Activated naive CD4-positive, alpha-beta T cell treated with anti-CD3 and anti-CD28 coated beads for 36 hours (primary cell): Measurements from ENCODE around the gene ADORA2B. TPM values are rescaled to one million over a fixed set of nuclear protein-coding genes. Genes with fewer than 3 reads are reported as not detected.

Source experiments
- CTCF ChIA-PET: fragments of 350-600 bp; sonication (Branson Sonifier 250); formaldehyde crosslinking; loops from one replicate; lab custom pipeline; 2021; ENCODE audit warnings: antibody characterized with exemption; lab: Charles Lee
- DNase-seq: peaks from one replicate; pipeline ENCODE4 v3.0.0-alpha.2; 2020
- H3K27ac Mint-ChIP-seq: one replicate; pipeline ENCODE4 v1.8.0; 2021; ENCODE audit warnings: mild to moderate bottlenecking, mixed read lengths
- H3K27me3 Mint-ChIP-seq: one replicate; pipeline ENCODE4 v1.8.0; 2021; ENCODE audit warnings: low read depth, mixed read lengths
- H3K36me3 Mint-ChIP-seq: one replicate; pipeline ENCODE4 v1.8.0; 2021; ENCODE audit warnings: low read depth, mixed read lengths
- H3K4me1 Mint-ChIP-seq: one replicate; pipeline ENCODE4 v1.8.0; 2021; ENCODE audit warnings: low read depth, mixed read lengths
- H3K4me3 Mint-ChIP-seq: one replicate; pipeline ENCODE4 v1.8.0; 2021; ENCODE audit warnings: mild to moderate bottlenecking, moderate library complexity, mixed read lengths
- H3K9me3 Mint-ChIP-seq: one replicate; pipeline ENCODE4 v1.8.0; 2021; ENCODE audit warnings: mixed read lengths
- intact Hi-C: fragments of 100-400 bp; cut with micrococcal nuclease; formaldehyde crosslinking; loops from one replicate; pipeline ENCODE4 v1.15.1; 2023
- total RNA-seq, 2 experiments: library from RNA; stranded (reverse); gene quantifications; one replicate each; pipeline ENCODE4 v1.2.3, GENCODE V29; 2021

Gene ADORA2B
- total RNA-seq, 2 experiments from 2014 or later: 0.12 TPM; not detected in 1

DNA sequence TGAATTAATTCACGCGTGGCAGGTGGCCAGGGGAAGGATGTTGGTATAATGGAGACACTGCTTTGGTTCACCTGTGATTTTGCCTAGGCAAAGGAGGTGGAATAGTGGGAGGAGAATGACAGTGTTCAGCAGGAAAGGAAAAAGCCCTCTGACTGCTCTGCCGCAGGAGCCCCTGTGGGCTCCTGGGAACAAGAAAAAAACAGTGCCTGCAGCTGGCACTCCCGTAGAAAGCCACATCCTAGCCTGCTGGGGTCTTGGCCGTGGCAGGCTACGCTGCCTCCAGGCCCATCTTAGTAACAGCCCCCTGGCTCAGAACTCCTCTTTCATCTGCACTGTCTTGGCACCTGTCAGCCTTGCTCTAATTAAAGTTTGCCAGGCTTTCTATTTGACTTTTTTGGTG lies 20.6 kb downstream of the ADORA2B start:
- H3K9me3 Mint-ChIP-seq: no peaks in the 10 kb centered on the region
- H3K36me3 Mint-ChIP-seq: no peaks in the 10 kb centered on the region
- H3K27ac Mint-ChIP-seq: no peak overlapping the region
- CTCF ChIA-PET: no interaction called here
- H3K4me3 Mint-ChIP-seq: no peak overlapping the region
- no peak for DNase-seq
- peaks cover 23% of the 10 kb centered on the region for H3K27me3 Mint-ChIP-seq
- intact Hi-C loops: no loop called here
- peaks cover 12% of the 10 kb centered on the region for H3K4me1 Mint-ChIP-seq

DNA sequence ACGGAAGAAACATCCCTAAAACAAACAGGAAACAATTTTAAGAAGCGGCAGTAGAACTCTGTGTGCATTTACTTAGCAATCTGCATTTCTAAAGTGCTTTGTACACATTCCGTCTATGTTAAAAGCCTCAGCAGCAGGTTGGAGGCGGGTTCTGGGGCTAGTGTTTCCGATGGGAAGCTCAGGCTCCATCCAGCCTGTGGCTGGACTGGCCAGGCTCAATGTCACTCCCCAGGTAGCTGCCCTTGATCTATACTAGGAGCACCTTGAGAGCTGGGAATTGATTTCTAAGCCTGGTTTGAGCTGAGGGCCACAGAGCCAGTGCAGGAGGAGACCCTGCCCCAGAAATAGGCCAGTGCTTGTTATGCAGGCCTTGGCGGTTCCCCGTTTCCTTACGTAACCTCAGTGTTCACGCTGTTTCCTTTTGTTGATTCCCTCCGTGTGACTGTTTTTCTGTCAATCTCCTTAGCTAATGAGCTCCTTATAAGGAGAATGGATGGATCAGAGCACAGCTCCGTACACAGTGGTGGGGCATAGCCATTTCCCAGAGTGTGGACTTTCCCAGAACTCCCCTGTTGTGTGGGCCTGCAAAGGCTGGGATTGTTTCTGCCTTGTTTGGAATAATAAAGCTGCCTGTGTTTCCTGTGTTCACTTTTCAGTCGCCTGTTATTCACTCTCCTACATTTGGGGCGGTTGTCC lies 21.4 kb downstream of the ADORA2B start:
- CTCF ChIA-PET: no interaction called here
- no peak for DNase-seq
- no peaks in the 10 kb centered on the region for H3K9me3 Mint-ChIP-seq
- intact Hi-C loops: no loop called here
- H3K27ac Mint-ChIP-seq: no peak overlapping the region
- H3K4me3 Mint-ChIP-seq: no peak overlapping the region
- H3K36me3 Mint-ChIP-seq: no peaks in the 10 kb centered on the region
- peaks cover 12% of the 10 kb centered on the region for H3K4me1 Mint-ChIP-seq
- peaks cover 21% of the 10 kb centered on the region for H3K27me3 Mint-ChIP-seq

DNA sequence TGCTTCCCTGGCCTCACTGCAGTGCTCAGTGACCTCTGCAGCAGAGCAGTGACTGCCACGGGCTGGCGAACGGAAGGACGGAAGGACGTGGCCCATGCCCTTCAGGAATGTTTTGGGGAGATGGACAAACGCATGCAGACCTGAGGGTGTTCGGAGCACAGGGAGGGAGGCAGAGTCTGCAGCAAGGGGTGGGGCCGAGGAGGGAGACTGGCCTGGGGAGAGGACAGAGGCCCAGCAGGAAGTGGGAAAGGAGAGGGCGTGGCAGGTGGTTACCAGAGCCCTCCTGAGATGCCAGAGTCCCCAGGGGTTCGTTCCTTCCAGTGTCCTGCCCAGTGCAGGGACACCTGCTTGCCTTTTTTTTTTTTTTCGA lies 21.9 kb downstream of the ADORA2B start:
- intact Hi-C loops: no loop called here
- DNase-seq: no peak
- no peak overlapping the region for H3K4me3 Mint-ChIP-seq
- H3K4me1 Mint-ChIP-seq: peaks cover 12% of the 10 kb centered on the region
- no peak overlapping the region for H3K27ac Mint-ChIP-seq
- no peaks in the 10 kb centered on the region for H3K9me3 Mint-ChIP-seq
- CTCF ChIA-PET: no interaction called here
- H3K36me3 Mint-ChIP-seq: no peaks in the 10 kb centered on the region
- H3K27me3 Mint-ChIP-seq: peaks cover 17% of the 10 kb centered on the region

DNA sequence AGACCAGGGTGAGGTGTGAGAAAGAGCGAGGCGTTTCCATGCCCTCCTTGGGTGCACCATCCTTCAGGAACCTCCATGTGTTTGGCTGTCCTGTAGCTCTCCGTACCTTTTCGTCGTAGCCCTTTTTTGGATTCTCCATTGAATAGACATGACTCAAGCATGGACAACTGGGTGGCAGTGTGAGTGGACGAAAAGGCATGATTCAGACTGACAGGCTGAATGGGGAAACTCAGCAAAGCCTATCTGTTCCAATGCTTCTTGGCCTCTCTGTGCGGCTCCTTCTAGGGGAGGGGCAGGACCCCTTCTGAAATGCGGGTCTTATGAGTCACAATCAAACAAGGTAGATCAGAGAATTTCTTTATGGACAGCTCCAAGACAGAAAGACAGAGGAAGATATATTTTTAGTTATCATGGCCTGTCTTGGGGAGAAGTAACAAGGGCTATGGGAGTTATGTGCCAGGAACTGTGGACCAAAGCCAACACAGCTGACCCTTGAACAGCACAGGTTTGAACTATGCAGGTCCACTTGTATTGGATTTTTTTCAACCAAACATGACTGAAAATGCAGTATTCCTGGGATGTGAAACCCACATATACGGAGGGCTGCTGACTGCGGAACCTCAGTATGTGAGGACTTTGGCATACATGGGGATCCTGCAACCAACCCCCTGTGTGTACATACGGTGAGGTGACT lies 22.9 kb downstream of the ADORA2B start:
- no peak overlapping the region for H3K4me3 Mint-ChIP-seq
- CTCF ChIA-PET: no interaction called here
- H3K27me3 Mint-ChIP-seq: peaks cover 17% of the 10 kb centered on the region
- no peak for DNase-seq
- H3K36me3 Mint-ChIP-seq: no peaks in the 10 kb centered on the region
- H3K9me3 Mint-ChIP-seq: no peaks in the 10 kb centered on the region
- no peak overlapping the region for H3K27ac Mint-ChIP-seq
- H3K4me1 Mint-ChIP-seq: peaks cover 12% of the 10 kb centered on the region
- intact Hi-C loops: no loop called here

DNA sequence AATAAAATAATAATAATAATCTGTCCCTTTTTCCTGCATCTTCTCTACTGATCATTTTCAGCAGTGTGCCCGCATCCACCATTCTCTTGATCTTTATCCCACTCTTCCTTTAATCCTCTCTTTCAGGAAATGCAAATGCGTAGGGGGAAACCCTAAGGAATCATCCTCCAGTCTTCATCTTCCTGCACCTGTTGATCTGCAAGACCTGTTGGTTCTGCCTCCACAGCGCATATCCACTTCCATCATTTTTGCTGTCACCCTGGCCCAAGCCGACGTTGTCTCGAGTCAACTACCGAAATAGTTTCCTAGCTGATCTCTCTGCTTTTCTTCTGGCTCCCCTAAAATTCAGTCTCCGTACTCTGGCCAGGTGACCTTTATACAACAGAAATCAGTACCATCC lies 24.5 kb downstream of the ADORA2B start:
- DNase-seq: no peak
- Mint-ChIP-seq H3K27me3 (peaks cover 13% of the 10 kb centered on the region), H3K9me3 (no peaks in the 10 kb centered on the region), H3K4me1 (peaks cover 12% of the 10 kb centered on the region), H3K36me3 (no peaks in the 10 kb centered on the region), H3K27ac (no peak overlapping the region), H3K4me3 (no peak overlapping the region)
- intact Hi-C loops: no loop called here
- CTCF ChIA-PET: no interaction called here

DNA sequence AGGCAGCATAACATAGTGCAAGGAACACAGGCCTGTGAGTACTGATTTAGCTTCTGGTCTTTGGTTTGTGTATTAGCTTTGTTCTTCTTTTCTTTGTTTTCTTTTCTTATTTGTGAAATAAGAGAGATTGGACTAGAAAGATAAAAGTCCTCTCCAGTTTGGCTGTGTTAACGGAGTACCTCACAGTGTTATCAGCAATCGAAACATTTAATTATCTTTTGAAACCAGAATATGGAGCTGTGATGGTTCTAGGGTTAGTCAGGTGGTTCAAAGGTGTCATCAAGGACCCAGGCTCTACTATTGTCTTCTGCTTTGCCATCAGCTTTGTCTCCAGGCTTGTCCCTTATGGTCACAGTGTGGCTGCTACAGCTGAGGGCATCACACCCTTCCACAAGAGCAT lies 25.6 kb downstream of the ADORA2B start:
- Mint-ChIP-seq H3K9me3 (no peaks in the 10 kb centered on the region), H3K27me3 (peaks cover 10% of the 10 kb centered on the region), H3K4me3 (no peak overlapping the region), H3K27ac (no peak overlapping the region), H3K36me3 (peaks cover 3% of the 10 kb centered on the region), H3K4me1 (peaks cover 12% of the 10 kb centered on the region)
- CTCF ChIA-PET: no interaction called here
- no peak for DNase-seq
- intact Hi-C loops: no loop called here

DNA sequence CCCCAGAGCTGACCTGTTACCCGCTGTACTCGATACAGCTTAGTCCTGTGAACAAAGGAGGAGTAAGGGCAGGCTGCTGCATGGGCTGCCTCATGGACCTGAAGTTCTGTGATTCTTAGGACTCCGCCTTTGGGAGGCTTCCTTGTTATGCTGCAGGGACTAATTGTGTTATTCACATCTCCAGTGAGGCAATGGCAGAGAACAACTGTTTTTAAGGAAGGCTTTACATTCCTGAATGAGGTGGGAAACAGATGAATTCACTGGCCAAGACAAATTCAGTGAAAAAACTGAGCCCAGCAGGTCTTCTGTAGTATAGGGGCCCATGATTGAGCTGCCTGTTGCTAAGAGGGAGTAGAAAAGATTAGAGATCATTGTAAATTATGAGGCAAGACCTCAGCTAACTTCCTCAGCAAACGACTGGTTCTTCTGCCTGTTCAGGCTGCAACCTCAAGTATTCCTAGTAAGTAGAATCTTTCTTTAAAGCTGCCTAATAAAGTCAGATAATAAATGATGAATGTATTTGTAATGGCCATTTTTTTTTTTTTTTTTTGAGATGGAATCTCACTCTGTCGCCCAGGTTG lies 26.3 kb downstream of the ADORA2B start:
- Mint-ChIP-seq H3K36me3 (peaks cover 3% of the 10 kb centered on the region), H3K27ac (no peak overlapping the region), H3K4me3 (no peak overlapping the region), H3K4me1 (peaks cover 9% of the 10 kb centered on the region), H3K9me3 (no peaks in the 10 kb centered on the region), H3K27me3 (peaks cover 8% of the 10 kb centered on the region)
- no peak for DNase-seq
- intact Hi-C loops: no loop called here
- CTCF ChIA-PET: interaction anchor here (0.6 kb wide), 1 partner anchor 108 kb away, joined by 3 read pairs; no protein-coding TSS in a partner anchor

DNA sequence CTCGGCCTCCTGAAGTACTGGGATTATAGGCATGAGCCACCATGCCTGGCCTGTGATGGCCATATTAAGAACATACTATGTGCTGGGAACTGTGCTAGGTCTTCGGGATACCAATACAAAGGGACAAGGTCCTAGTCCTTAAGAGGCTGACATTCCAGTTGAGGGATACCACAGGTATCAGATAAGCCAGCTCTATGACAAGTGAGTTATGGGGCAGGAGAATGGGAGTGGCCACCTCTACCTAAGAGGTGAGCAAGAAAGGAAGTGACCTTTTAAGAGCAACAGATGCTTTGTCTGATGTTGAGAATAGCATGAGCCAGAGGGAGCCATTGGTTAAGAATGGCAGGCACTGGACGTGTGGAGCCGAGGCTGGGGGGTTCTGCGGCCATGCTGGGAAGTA lies 27.0 kb downstream of the ADORA2B start:
- H3K4me3 Mint-ChIP-seq: no peak overlapping the region
- intact Hi-C loops: no loop called here
- peaks cover 5% of the 10 kb centered on the region for H3K27me3 Mint-ChIP-seq
- H3K4me1 Mint-ChIP-seq: peaks cover 4% of the 10 kb centered on the region
- no peak for DNase-seq
- CTCF ChIA-PET: no interaction called here
- no peaks in the 10 kb centered on the region for H3K9me3 Mint-ChIP-seq
- H3K36me3 Mint-ChIP-seq: peaks cover 4% of the 10 kb centered on the region
- no peak overlapping the region for H3K27ac Mint-ChIP-seq

DNA sequence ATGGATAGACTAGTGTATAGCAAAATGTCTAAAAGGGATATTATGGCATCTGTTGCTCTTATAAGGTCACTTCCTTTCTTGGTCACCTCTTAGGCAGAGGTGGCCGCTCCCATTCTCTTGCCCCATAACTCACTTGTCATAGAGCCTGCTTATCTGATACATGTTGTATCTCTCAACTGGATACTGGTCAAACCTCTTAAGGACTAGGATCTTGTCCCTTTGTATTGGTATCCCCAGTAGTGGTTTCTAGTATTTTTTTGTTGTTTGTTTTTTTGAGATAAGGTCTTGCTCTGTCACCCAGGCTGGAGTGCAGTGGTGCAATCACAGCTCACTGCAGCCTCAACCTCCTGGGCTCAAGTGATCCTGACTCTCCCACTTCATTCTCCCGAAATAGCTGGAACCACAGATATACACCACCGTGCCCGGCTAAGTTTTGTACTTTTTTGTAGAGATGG lies 27.6 kb downstream of the ADORA2B start:
- no peak for DNase-seq
- Mint-ChIP-seq H3K27ac (no peak overlapping the region), H3K9me3 (no peaks in the 10 kb centered on the region), H3K36me3 (peaks cover 6% of the 10 kb centered on the region), H3K4me3 (no peak overlapping the region), H3K27me3 (peaks cover 5% of the 10 kb centered on the region), H3K4me1 (peaks cover 3% of the 10 kb centered on the region)
- intact Hi-C loops: no loop called here
- CTCF ChIA-PET: interaction anchor here (0.6 kb wide), 1 partner anchor 26 kb away, joined by 3 read pairs; no protein-coding TSS in a partner anchor

DNA sequence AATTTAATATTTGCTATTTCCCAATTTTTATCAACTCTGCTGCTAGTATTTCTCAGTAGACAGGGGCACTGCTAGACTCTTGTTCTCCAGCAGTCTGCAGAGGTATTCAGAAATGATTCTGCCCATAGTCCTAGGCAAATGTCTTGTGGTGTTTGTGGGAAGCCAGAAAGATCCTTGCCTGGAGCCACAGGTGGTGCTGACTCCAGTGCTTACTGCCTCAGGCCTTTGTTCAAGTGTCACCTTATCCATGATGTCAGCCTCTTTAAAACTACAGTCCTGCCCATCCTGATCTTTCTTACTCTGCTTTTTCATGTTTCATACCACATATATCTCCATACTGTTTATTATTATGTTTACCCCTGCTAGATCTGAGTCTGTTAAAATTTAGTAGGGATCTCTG lies 28.1 kb downstream of the ADORA2B start:
- H3K4me3 Mint-ChIP-seq: no peak overlapping the region
- no peaks in the 10 kb centered on the region for H3K9me3 Mint-ChIP-seq
- intact Hi-C loops: no loop called here
- no peak overlapping the region for H3K27ac Mint-ChIP-seq
- H3K4me1 Mint-ChIP-seq: no peaks in the 10 kb centered on the region
- DNase-seq: no peak
- peaks cover 10% of the 10 kb centered on the region for H3K36me3 Mint-ChIP-seq
- peaks cover 3% of the 10 kb centered on the region for H3K27me3 Mint-ChIP-seq
- CTCF ChIA-PET: interaction anchor here (1.4 kb wide), 1 partner anchor 24 kb away, joined by 4 read pairs; no protein-coding TSS in a partner anchor

DNA sequence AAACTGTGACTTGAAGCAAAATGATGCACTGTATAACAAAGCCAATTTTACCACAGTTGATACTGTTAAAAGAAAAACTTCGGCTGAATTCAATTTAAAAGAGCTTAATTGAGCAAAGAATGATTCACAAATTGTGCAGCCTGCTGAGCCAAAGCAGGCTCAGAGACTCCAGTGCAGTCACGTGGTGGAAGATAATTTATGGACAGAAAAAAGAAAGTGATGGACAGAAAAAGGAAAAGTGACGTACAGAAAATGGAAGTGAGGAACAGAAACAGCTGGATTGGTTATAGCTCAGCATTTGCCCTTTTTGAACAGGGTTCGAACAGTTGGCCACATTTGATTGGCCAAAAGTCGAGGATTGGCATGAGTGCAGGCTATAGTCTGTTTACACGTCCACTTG lies 28.9 kb downstream of the ADORA2B start:
- Mint-ChIP-seq H3K4me3 (no peak overlapping the region), H3K4me1 (no peaks in the 10 kb centered on the region), H3K9me3 (no peaks in the 10 kb centered on the region), H3K27ac (no peak overlapping the region), H3K27me3 (no peaks in the 10 kb centered on the region), H3K36me3 (peaks cover 12% of the 10 kb centered on the region)
- CTCF ChIA-PET: interaction anchor here (0.8 to 1.4 kb wide), 2 partner anchors 23 to 25 kb away, joined by 4 to 5 read pairs; no protein-coding TSS in a partner anchor
- DNase-seq: no peak
- intact Hi-C loops: no loop called here

DNA sequence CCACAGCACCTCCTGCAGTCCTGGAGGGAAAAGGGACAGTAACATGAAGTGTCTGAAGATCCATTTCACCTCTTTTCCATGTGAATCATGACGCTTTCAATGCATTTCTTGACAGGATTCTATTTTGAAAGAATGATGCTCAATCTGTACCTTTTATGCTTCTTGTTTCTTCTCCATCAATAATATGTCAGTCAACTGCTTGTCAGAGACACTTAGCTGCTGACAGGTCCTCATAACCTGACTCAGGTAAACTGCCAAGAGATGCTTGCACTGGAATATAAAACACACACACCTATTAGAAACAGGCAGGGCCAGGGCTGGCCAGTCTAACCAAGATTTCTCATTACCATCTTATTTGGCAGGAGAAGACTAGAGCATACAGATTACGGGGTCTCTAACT lies 33.0 kb downstream of the ADORA2B start:
- CTCF ChIA-PET: no interaction called here
- peaks cover 30% of the 10 kb centered on the region for H3K36me3 Mint-ChIP-seq
- H3K9me3 Mint-ChIP-seq: no peaks in the 10 kb centered on the region
- peaks cover 21% of the 10 kb centered on the region for H3K4me1 Mint-ChIP-seq
- DNase-seq: no peak
- no peaks in the 10 kb centered on the region for H3K27me3 Mint-ChIP-seq
- no peak overlapping the region for H3K4me3 Mint-ChIP-seq
- H3K27ac Mint-ChIP-seq: no peak overlapping the region
- intact Hi-C loops: no loop called here
